ENCODE data around the gene GRIN1.

GRCh38 chr9:137148661-137149060 is 9.7 kb downstream of the GRIN1 start:
- TF ChIP-seq CTCF (IDR thresholded peaks at IDR 0.05; ENCODE audit: low read depth, low read length) (no peak), POLR2A (IDR thresholded peaks at IDR 0.05; ENCODE audit: extremely low read depth, insufficient read length) (no peak)

Data from NB4 (cell line).